GM12801 (cell line): Measurements from ENCODE around the gene LAMTOR5.

Source experiments
- TF ChIP-seq, protein P1 (sequence below): IDR thresholded peaks from one replicate; pipeline ENCODE4 v1.5.1; 2011; ENCODE audit warnings: control low read depth; ENCODE audit not compliant: insufficient read length; ENCODE audit errors: extremely low read depth

LAMTOR5 gene

DNA sequence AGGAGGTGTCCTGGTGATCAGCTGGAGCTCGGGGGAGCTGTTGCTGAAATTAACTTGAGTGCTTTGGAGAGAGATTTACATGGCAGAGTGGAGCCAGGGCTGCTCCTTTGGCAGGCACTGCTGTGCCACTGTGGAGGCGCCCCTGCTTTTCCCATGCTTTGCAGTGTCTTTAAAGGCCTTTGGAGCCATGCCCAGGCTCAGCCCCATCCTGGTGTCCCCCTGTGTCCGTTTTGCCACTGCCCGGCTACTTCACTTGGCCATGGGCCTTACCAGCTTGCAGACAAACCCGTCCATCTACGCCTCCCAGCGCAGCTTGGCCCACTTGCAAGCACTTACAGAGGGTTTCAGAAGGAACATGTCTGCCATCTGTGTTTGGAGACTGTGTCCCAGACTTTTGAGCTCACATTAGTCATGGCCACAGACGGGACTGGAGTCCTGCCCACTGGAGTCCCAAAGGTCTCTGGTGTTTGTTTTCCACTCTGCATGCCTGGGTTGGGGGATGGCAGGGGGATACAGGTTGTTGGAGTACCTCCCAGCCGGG lies 18.2 kb upstream of the LAMTOR5 start:
- TF ChIP-seq, protein P1, sequence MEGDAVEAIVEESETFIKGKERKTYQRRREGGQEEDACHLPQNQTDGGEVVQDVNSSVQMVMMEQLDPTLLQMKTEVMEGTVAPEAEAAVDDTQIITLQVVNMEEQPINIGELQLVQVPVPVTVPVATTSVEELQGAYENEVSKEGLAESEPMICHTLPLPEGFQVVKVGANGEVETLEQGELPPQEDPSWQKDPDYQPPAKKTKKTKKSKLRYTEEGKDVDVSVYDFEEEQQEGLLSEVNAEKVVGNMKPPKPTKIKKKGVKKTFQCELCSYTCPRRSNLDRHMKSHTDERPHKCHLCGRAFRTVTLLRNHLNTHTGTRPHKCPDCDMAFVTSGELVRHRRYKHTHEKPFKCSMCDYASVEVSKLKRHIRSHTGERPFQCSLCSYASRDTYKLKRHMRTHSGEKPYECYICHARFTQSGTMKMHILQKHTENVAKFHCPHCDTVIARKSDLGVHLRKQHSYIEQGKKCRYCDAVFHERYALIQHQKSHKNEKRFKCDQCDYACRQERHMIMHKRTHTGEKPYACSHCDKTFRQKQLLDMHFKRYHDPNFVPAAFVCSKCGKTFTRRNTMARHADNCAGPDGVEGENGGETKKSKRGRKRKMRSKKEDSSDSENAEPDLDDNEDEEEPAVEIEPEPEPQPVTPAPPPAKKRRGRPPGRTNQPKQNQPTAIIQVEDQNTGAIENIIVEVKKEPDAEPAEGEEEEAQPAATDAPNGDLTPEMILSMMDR, result no peak

DNA sequence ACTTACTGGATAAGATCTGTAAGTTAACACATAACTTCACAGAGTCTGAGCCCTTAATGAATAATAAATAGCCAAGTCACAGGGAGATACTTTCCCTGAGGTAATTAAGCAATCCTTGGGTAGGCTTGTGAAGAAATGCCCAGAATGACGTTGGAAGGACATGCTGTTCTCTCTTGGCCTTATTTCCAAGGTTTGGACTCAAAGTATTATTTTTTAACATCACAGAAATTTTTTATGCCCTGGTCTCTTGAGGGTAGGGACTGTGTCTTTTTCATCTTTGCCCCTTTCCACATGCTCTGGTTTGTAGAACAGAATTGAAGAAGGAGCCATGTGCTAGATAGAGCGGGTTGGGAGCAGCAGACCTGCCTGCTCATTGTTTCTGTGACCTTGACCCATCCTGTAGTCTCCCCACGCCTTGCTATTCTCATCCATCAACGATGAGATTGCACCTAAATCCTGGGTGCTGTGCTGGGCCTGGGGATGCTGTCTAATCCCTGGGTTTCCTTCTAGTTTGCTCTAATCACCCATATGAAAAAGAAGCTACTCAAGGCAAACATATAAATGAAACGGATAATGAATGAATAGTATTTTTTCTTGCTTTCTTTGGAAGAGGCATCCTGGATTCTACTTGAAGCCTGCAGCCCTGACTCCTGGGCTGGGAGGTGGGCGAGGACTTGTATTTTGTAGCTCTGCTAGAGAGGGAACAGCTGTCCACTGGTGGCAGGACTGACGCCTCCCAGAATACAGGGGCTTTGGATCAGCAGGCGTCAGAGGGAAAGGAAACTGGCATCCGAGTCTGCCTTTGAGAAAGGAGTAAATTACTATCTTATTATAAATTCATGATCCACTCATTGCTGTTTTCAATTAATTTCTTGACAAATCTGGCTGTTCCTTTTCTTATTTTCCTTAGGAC lies 17.5 kb upstream of the LAMTOR5 start:
- TF ChIP-seq, protein P1, result no peak

DNA sequence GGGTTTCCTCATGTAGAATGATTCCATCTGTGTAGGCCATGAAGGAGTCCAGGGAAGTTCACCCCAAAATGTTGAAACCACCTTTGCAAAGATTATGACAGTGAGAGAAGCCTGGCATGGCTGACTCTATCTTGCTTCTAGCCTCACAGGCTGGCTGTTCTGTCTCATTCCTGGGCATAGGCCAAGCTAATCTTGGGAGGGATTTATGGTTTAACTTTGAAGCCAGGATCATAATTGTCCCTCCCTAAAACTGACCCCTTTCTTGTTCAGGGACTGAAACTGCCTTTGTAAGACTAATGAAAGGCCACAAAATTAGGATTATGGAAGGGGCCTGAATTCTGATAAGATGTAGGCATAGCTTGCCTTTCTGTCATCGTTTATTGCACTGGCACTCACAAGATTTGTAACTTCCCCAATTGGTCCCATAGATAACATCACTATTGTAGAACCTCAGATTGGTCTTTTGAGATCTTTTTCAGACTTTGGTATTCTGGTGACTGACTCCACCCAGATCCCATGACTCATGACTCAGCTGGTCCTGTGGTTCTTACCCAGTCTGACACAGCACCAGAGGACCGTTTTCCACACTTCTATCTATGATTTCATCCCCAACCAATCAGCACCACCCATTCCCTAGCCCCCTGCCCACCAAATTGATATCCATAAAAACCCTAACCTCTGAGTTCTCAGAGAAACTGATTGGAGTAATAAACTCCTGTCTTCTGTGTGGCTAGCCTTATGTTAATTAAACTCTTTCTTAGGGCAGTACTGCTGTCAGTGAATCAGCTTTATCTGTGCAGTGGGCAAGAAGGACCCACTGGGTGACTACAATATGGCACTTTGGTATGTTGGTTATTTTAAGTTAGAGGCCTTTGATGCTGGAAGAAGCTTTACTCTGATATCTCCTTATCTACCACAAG lies 13.6 kb upstream of the LAMTOR5 start:
- TF ChIP-seq, protein P1, result no peak

DNA sequence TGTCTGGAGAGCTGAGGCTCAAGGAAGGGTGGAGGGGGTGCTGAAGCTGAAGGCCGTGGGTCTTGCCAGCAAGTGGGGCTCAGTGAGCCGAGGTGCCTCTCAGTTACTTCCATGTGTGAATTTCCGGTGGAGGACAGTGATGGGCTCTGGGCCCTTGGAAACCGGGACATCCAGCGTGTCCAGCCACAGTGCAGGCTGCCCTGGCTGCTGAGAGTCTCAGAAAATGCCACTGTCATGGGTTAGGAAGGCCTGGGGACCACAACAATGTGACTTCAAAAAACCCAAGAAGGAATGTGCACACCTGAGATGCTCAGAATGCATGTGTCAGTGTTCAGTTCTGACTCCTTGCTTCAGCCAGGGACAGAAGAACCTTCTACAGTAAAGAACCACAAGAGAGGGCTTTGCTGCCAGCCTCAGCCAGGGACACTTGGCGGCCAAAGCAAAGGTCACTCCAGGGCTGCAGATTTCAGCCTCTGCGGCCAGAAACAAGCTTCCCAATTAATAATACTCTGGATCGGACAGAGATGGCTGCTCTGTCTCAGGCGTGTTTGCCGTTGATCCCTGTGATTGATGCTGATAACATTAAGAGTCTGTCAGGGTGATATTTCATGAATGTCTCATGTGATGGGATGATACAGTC lies 12.6 kb upstream of the LAMTOR5 start:
- TF ChIP-seq, protein P1, result no peak

DNA sequence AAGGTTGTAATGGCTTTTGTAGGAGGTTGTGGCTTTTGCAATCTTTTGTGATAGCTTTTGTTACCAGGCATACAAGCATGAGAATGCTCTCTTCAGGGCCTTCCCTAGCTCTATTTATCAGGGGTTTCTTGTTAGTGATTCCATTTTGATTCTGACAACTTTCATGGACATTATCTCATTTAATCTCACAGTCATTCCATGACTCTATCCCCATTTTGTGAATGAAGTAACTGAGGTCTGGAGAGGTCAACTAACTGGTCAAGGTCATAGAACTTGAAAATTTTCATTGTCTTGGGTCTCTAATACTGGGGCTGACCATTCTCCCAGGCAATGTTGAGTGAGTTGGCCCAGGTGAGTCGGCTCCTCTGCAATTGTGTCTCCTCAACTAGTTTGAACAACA lies 11.2 kb upstream of the LAMTOR5 start:
- TF ChIP-seq, protein P1, result no peak

DNA sequence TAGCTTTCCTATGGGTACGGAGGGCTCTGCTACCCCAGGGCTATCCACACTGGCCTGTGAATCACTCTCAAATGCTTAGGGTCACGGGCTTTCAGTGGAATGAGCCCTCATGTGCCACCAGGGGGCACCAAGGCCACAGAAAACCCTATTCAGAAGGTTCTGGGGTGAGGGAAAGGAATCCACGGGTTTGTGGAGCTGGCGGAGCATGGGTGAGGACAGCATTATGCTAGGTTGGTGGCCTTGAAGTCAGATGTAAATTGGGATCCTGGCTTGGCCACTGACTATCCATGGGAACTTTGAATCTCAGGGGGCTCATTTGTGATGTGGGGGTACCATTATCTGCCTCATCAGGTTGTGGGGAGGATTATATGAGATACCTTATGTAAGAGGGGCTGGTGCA lies 5.1 kb upstream of the LAMTOR5 start:
- TF ChIP-seq, protein P1, result no peak
